ENCODE results near the gene RORC.

RORC gene

DNA sequence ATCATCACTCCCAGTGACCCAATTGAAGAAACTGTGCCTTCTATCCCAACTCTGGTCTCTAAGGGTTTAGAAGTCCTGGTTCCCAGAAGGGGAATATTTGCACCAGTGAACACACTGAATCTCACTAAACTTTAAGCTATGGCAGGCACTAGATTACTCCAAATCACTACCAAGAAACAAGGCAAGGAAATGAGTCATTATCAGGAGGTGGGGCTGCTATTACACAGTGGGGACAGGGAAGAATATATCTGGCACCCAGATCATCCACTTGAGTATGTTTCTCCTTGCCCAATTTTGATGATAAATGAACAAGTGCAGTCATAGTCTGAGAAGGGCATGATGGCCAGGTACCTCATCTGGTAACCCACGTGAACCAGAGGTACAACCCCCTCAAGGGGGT lies 75.3 kb downstream of the RORC start:
- no peak overlapping the region for H3K9ac ChIP-seq
- H3K79me2 ChIP-seq = no peaks in the 10 kb centered on the region
- H3K4me1 ChIP-seq = peaks cover 3% of the 10 kb centered on the region
- no peaks in the 10 kb centered on the region for H3K36me3 ChIP-seq (ENCODE audit: control insufficient read depth, insufficient read depth, low read length)
- no peak overlapping the region for H2AFZ ChIP-seq
- TF ChIP-seq, protein P1, sequence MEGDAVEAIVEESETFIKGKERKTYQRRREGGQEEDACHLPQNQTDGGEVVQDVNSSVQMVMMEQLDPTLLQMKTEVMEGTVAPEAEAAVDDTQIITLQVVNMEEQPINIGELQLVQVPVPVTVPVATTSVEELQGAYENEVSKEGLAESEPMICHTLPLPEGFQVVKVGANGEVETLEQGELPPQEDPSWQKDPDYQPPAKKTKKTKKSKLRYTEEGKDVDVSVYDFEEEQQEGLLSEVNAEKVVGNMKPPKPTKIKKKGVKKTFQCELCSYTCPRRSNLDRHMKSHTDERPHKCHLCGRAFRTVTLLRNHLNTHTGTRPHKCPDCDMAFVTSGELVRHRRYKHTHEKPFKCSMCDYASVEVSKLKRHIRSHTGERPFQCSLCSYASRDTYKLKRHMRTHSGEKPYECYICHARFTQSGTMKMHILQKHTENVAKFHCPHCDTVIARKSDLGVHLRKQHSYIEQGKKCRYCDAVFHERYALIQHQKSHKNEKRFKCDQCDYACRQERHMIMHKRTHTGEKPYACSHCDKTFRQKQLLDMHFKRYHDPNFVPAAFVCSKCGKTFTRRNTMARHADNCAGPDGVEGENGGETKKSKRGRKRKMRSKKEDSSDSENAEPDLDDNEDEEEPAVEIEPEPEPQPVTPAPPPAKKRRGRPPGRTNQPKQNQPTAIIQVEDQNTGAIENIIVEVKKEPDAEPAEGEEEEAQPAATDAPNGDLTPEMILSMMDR (IDR thresholded peaks at IDR 0.05) = no peak
- no peaks in the 10 kb centered on the region for H3K9me3 ChIP-seq (ENCODE audit: control insufficient read depth, low read length)
- no peak overlapping the region for H3K4me2 ChIP-seq (ENCODE audit: low read length)
- no peak overlapping the region for H3K4me3 ChIP-seq (ENCODE audit: low read depth, low read length)
- H3K27me3 ChIP-seq (ENCODE audit: control insufficient read depth, insufficient read depth, low read length) = no peaks in the 10 kb centered on the region
- no peak overlapping the region for H3K27ac ChIP-seq
